A673 (cell line): ENCODE results near the gene ISM1. TPM values are rescaled to one million over a fixed set of nuclear protein-coding genes. Genes with fewer than 3 reads are reported as not detected.

Experiments
- BruUV-seq: library from RNA; stranded (reverse); fragments of 400-500 nt; replicated peaks from 2 replicates; lab custom pipeline; 2021; lab: Mats Ljungman, UMichigan
- CTCF ChIA-PET: fragments of 300-600 bp; sonication (Branson Sonifier 250); formaldehyde crosslinking; loops from one replicate; lab custom pipeline; 2022; ENCODE audit warnings: antibody characterized with exemption; lab: Charles Lee
- POLR2A ChIA-PET: fragments of 300-600 bp; sonication (Branson Sonifier 250); formaldehyde crosslinking; loops from one replicate; lab custom pipeline; 2022; ENCODE audit warnings: antibody characterized with exemption; ENCODE audit not compliant: low non-redundant PET; lab: Charles Lee
- DNase-seq: peaks from one replicate; pipeline ENCODE4 v3.0.0-alpha.2; 2015; ENCODE audit warnings: low spot score
- H3K27ac ChIP-seq: fragments of 200-600 bp; sonication (generic); 2 replicates; pipeline ENCODE4 v1.5.1; 2016; ENCODE audit warnings: mixed run types, low read depth, mild to moderate bottlenecking, mixed read lengths, antibody characterized with exemption, low read length; ENCODE audit not compliant: poor library complexity, severe bottlenecking
- H3K27me3 ChIP-seq: fragments of 200-600 bp; sonication (generic); replicated peaks from 2 replicates; pipeline ENCODE4 v1.6.1; 2017; ENCODE audit warnings: mixed run types, low read depth, mild to moderate bottlenecking, mixed read lengths, antibody characterized with exemption, low read length; ENCODE audit not compliant: insufficient read depth, poor library complexity
- H3K36me3 ChIP-seq: fragments of 200-600 bp; sonication (generic); 2 replicates; pipeline ENCODE4 v1.6.1; 2016; ENCODE audit warnings: mixed run types, mild to moderate bottlenecking, mixed read lengths, antibody characterized with exemption, low read length; ENCODE audit not compliant: insufficient read depth, poor library complexity, severe bottlenecking
- H3K4me1 ChIP-seq: fragments of 200-600 bp; sonication (generic); 2 replicates; pipeline ENCODE4 v1.6.1; 2017; ENCODE audit warnings: mixed run types, mild to moderate bottlenecking, mixed read lengths, antibody characterized with exemption, low read length; ENCODE audit not compliant: insufficient read depth, poor library complexity, severe bottlenecking
- H3K4me3 ChIP-seq: fragments of 200-600 bp; sonication (generic); 2 replicates; pipeline ENCODE4 v1.5.1; 2016; ENCODE audit warnings: low read depth, mixed run types, mild to moderate bottlenecking, mixed read lengths, low read length; ENCODE audit not compliant: poor library complexity, severe bottlenecking
- H3K9me3 ChIP-seq: fragments of 200-600 bp; sonication (generic); 2 replicates; pipeline ENCODE4 v1.6.1; 2016; ENCODE audit warnings: mixed run types, low read depth, mild to moderate bottlenecking, mixed read lengths, antibody characterized with exemption, low read length; ENCODE audit not compliant: poor library complexity, severe bottlenecking
- EZH2 ChIP-seq: fragments of 200-600 bp; sonication (generic); IDR thresholded peaks from 2 replicates; pipeline ENCODE4 v1.6.1; 2017; ENCODE audit warnings: borderline replicate concordance, low read depth, mild to moderate bottlenecking, mixed read lengths, antibody characterized with exemption, low read length; ENCODE audit not compliant: poor library complexity, severe bottlenecking
- intact Hi-C: fragments of 100-400 bp; cut with micrococcal nuclease; formaldehyde crosslinking; loops from one replicate; pipeline ENCODE4 v1.10.0; 2022; ENCODE audit not compliant: unreplicated experiment
- total RNA-seq: library from RNA; stranded (reverse); gene quantifications from 2 replicates; pipeline ENCODE4 v1.2.3, GENCODE V29; 2021
- TF ChIP-seq, protein P1 (sequence below): fragments of 300-800, 200-600 bp; sonication (generic); conservative IDR thresholded peaks from 2 replicates; pipeline ENCODE4 v1.5.1; 2017; ENCODE audit warnings: low read depth, mild to moderate bottlenecking, antibody characterized with exemption, low read length, moderate library complexity, mixed read lengths

Gene ISM1
- total RNA-seq, 1 experiment from 2014 or later: 0.11 TPM

DNA sequence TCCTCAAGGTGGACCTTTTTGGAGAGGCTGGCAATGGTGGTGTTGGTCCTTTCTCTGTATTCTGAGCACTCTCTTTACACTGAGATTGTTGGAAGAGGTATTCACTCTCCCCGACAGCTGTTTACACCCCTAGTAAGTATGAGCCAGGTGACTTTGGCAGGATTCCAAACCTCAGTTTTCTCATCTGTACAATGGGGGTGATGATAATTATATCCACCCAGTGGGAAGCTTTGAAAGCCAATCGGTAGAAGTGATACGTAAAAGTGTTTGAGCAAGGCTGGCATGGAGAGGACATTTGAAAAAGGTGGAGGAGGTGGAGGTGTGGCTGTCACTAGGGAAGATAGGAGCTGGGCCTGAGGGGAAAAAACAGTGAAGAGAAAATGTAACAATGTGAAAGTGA lies 35.5 kb downstream of the ISM1 start:
- no peak for TF ChIP-seq EZH2
- TF ChIP-seq, protein P1, sequence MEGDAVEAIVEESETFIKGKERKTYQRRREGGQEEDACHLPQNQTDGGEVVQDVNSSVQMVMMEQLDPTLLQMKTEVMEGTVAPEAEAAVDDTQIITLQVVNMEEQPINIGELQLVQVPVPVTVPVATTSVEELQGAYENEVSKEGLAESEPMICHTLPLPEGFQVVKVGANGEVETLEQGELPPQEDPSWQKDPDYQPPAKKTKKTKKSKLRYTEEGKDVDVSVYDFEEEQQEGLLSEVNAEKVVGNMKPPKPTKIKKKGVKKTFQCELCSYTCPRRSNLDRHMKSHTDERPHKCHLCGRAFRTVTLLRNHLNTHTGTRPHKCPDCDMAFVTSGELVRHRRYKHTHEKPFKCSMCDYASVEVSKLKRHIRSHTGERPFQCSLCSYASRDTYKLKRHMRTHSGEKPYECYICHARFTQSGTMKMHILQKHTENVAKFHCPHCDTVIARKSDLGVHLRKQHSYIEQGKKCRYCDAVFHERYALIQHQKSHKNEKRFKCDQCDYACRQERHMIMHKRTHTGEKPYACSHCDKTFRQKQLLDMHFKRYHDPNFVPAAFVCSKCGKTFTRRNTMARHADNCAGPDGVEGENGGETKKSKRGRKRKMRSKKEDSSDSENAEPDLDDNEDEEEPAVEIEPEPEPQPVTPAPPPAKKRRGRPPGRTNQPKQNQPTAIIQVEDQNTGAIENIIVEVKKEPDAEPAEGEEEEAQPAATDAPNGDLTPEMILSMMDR: no peak
- H3K27me3 ChIP-seq: no peaks in the 10 kb centered on the region

DNA sequence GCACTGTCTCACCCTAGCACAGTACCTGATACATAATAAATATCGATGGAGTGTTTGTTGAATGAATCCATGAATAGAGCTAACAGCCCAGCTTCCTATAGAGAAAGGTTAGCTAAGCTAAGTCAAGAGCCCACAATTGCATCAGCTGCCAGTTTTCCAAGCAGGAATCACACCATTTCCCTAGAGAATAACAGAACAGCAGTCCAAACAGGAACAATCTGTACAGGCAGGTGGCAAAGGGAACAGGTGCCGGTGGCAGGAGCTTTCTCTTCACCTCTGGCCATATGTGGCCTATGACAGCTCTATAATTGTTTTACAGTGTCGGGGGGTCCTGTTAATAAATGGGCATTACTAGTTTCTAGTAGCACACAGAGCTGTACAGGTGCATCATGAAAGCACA lies 38.8 kb downstream of the ISM1 start:
- BruUV-seq: no TSS peak
- no peaks in the 10 kb centered on the region for H3K4me1 ChIP-seq
- H3K27me3 ChIP-seq: no peaks in the 10 kb centered on the region
- H3K9me3 ChIP-seq: no peaks in the 10 kb centered on the region
- intact Hi-C loops: loop anchor here (5.0 kb wide), 1 partner anchor 288 kb away; no protein-coding TSS in a partner anchor
- no peak overlapping the region for H3K27ac ChIP-seq
- ChIA-PET CTCF (no interaction called here), POLR2A (interaction anchor here (0.7 kb wide), 1 partner anchor 17 kb away, joined by 3 read pairs; no protein-coding TSS in a partner anchor)
- H3K36me3 ChIP-seq: no peaks in the 10 kb centered on the region
- no peak overlapping the region for H3K4me3 ChIP-seq
- TF ChIP-seq, protein P1: no peak
- TF ChIP-seq EZH2: no peak
- no peak for DNase-seq

More for the DNA sequence above, 35.5 kb downstream of the ISM1 start:
- no peaks in the 10 kb centered on the region for H3K9me3 ChIP-seq
- POLR2A ChIA-PET: no interaction called here
- intact Hi-C loops: no loop called here
- no peak for DNase-seq
- H3K36me3 ChIP-seq: no peaks in the 10 kb centered on the region
- H3K27ac ChIP-seq: no peak overlapping the region
- CTCF ChIA-PET: no interaction called here
- no peaks in the 10 kb centered on the region for H3K4me1 ChIP-seq
- no peak overlapping the region for H3K4me3 ChIP-seq
- BruUV-seq: no TSS peak

DNA sequence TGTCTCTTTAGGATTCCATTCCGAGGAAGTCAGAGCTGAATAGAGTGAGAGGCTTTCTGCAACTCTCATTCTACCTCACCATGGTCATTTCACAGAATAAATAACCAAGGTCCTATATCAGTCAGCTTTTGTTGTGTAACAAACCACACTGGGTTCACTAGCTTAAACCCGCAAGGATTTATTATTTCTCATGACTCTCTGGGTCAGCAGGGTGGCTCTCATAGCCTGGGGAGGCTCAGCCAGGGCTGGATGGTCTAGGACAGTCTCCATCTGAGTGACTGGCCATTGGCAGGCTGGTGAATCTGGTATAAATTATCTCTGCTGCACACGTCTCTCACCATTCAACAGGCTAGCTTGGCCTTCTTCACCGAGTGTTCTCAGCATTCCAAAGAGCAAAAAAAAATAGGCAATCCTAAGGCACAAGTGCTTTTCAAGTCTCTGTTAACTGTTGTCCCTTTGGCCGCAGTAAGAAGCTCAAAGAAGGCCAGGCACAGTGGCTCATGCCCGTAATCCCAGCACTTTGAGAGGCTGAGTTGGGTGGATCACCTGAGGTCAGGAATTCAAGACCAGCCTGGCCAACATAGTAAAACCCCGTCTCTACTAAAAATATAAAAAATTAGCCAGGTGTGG lies 39.7 kb downstream of the ISM1 start:
- intact Hi-C loops: loop anchor here (5.0 kb wide), 1 partner anchor 288 kb away; no protein-coding TSS in a partner anchor
- POLR2A ChIA-PET: interaction anchor here (0.7 kb wide), 1 partner anchor 16 kb away, joined by 3 read pairs; no protein-coding TSS in a partner anchor

More for the DNA sequence above, 39.7 kb downstream of the ISM1 start:
- CTCF ChIA-PET: no interaction called here
- H3K4me1 ChIP-seq: no peaks in the 10 kb centered on the region
- no peaks in the 10 kb centered on the region for H3K27me3 ChIP-seq
- no peak for DNase-seq
- H3K27ac ChIP-seq: no peak overlapping the region
- no peak overlapping the region for H3K4me3 ChIP-seq
- TF ChIP-seq, protein P1: no peak
- TF ChIP-seq EZH2: no peak
- no peaks in the 10 kb centered on the region for H3K9me3 ChIP-seq
- no peaks in the 10 kb centered on the region for H3K36me3 ChIP-seq
- no TSS peak for BruUV-seq
